Measurements from ENCODE around the gene FGD4.

DNA sequence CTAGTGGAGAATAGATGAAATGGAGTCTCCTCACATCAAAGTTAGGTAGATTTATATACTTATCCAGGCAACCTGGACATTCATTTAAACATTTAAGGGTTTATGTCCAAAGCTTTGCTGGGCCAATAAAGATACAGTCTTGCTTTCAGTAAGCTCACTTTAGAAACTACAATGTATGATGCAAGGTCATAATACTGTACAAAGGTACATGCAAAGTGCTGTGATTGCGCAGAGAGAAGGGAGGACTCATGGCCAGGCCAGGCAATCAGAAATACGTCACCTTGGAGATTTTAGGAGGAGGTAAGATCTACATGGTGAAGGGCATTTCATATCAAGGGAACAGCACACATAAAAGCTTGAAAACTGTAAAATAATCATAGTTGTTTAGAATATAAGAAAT, 113.6 kb downstream of the FGD4 start:
- TF ChIP-seq, protein P1, sequence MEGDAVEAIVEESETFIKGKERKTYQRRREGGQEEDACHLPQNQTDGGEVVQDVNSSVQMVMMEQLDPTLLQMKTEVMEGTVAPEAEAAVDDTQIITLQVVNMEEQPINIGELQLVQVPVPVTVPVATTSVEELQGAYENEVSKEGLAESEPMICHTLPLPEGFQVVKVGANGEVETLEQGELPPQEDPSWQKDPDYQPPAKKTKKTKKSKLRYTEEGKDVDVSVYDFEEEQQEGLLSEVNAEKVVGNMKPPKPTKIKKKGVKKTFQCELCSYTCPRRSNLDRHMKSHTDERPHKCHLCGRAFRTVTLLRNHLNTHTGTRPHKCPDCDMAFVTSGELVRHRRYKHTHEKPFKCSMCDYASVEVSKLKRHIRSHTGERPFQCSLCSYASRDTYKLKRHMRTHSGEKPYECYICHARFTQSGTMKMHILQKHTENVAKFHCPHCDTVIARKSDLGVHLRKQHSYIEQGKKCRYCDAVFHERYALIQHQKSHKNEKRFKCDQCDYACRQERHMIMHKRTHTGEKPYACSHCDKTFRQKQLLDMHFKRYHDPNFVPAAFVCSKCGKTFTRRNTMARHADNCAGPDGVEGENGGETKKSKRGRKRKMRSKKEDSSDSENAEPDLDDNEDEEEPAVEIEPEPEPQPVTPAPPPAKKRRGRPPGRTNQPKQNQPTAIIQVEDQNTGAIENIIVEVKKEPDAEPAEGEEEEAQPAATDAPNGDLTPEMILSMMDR (IDR thresholded peaks at IDR 0.05): no peak
- no peak for TF ChIP-seq POLR2A (IDR thresholded peaks at IDR 0.05)
